Measurements from ENCODE around the gene PPP2R2B. TPM values are rescaled to one million over a fixed set of nuclear protein-coding genes. Genes with fewer than 3 reads are reported as not detected.

Gene PPP2R2B
- total and polyA plus RNA-seq, 2 experiments from 2014 or later, result 14.4 to 21.1 TPM

- Histone ChIP-seq H3K4me3 (no peak overlapping the region), H3K27me3 (no peaks in the 10 kb centered on the region), H3K27ac (no peak overlapping the region), H3K9me3 (ENCODE audit: low read depth) (no peaks in the 10 kb centered on the region), H3K36me3 (no peaks in the 10 kb centered on the region), H3K4me1 (ENCODE audit: low read depth) (peaks cover 36% of the 10 kb centered on the region)
- DNase-seq (ENCODE audit: low read depth in 1 of 2, low spot score in 1 of 2), result no peak
- TF ChIP-seq CTCF (IDR thresholded peaks at IDR 0.05; ENCODE audit: low read depth, low read length), result no peak
Measured at GRCh38 chr5:146699138-146699537, 179.4 kb downstream of the PPP2R2B start.

- Histone ChIP-seq H3K27ac (no peak overlapping the region), H3K27me3 (no peaks in the 10 kb centered on the region), H3K4me3 (no peak overlapping the region), H3K9me3 (ENCODE audit: low read depth) (no peaks in the 10 kb centered on the region), H3K4me1 (ENCODE audit: low read depth) (peaks cover 41% of the 10 kb centered on the region), H3K36me3 (no peaks in the 10 kb centered on the region)
- DNase-seq (ENCODE audit: low read depth in 1 of 2, low spot score in 1 of 2), result no peak
- TF ChIP-seq CTCF (IDR thresholded peaks at IDR 0.05; ENCODE audit: low read depth, low read length), result no peak
Measured at GRCh38 chr5:146698651-146699050, 179.9 kb downstream of the PPP2R2B start.

GRCh38 chr5:146697211-146697610 lies 181.3 kb downstream of the PPP2R2B start:
- no peak overlapping the region for H3K4me3 ChIP-seq
- H3K27ac ChIP-seq, result no peak overlapping the region
- H3K27me3 ChIP-seq, result no peaks in the 10 kb centered on the region
- no peak for TF ChIP-seq CTCF (IDR thresholded peaks at IDR 0.05; ENCODE audit: low read depth, low read length)
- H3K36me3 ChIP-seq, result no peaks in the 10 kb centered on the region
- no peaks in the 10 kb centered on the region for H3K9me3 ChIP-seq (ENCODE audit: low read depth)
- no peak for DNase-seq (ENCODE audit: low read depth in 1 of 2, low spot score in 1 of 2)
- H3K4me1 ChIP-seq (ENCODE audit: low read depth), result peaks cover 34% of the 10 kb centered on the region

GRCh38 chr5:146695646-146696045 lies 182.9 kb downstream of the PPP2R2B start:
- Histone ChIP-seq H3K4me1 (ENCODE audit: low read depth) (peaks cover 19% of the 10 kb centered on the region), H3K27me3 (no peaks in the 10 kb centered on the region), H3K4me3 (no peak overlapping the region), H3K27ac (no peak overlapping the region), H3K9me3 (ENCODE audit: low read depth) (no peaks in the 10 kb centered on the region), H3K36me3 (no peaks in the 10 kb centered on the region)
- DNase-seq (ENCODE audit: low read depth in 1 of 2, low spot score in 1 of 2), result no peak
- no peak for TF ChIP-seq CTCF (IDR thresholded peaks at IDR 0.05; ENCODE audit: low read depth, low read length)

- peaks cover 18% of the 10 kb centered on the region for H3K4me1 ChIP-seq (ENCODE audit: low read depth)
- no peak overlapping the region for H3K4me3 ChIP-seq
- no peaks in the 10 kb centered on the region for H3K27me3 ChIP-seq
- TF ChIP-seq CTCF (IDR thresholded peaks at IDR 0.05; ENCODE audit: low read depth, low read length), result no peak
- no peak for DNase-seq (ENCODE audit: low read depth in 1 of 2, low spot score in 1 of 2)
- H3K9me3 ChIP-seq (ENCODE audit: low read depth), result no peaks in the 10 kb centered on the region
- no peak overlapping the region for H3K27ac ChIP-seq
- H3K36me3 ChIP-seq, result no peaks in the 10 kb centered on the region
Measured at GRCh38 chr5:146690880-146691355, 187.6 kb downstream of the PPP2R2B start.

- DNase-seq (ENCODE audit: low read depth in 1 of 2, low spot score in 1 of 2), result no peak
- Histone ChIP-seq H3K27me3 (no peaks in the 10 kb centered on the region), H3K9me3 (ENCODE audit: low read depth) (no peaks in the 10 kb centered on the region), H3K27ac (no peak overlapping the region), H3K4me3 (no peak overlapping the region), H3K36me3 (no peaks in the 10 kb centered on the region), H3K4me1 (ENCODE audit: low read depth) (peaks cover 12% of the 10 kb centered on the region)
- TF ChIP-seq CTCF (IDR thresholded peaks at IDR 0.05; ENCODE audit: low read depth, low read length), result no peak
Measured at GRCh38 chr5:146687630-146688029, 190.9 kb downstream of the PPP2R2B start.

All from cardiac muscle cell (in vitro differentiated cells and primary cell).